ENCODE data around the gene PFKL.

PFKL gene

GRCh38 chr21:44364151-44365053, 64.5 kb downstream of the PFKL start:
- Histone ChIP-seq H3K36me3 (ENCODE audit: control insufficient read depth in 1 of 2, insufficient read depth in 2 of 2, low read depth in 1 of 2, low read length in 2 of 2) (no peaks in the 10 kb centered on the region), H3K27ac (ENCODE audit: low read length, poor library complexity, severe bottlenecking) (no peak overlapping the region), H3K9me3 (ENCODE audit: control insufficient read depth, low read length) (peaks cover 11% of the 10 kb centered on the region), H2BK15ac (ENCODE audit: low read depth, poor library complexity, severe bottlenecking) (no peak overlapping the region), H3K4me2 (ENCODE audit: low read length, poor library complexity, severe bottlenecking) (no peak overlapping the region), H3K4ac (ENCODE audit: low read depth in 1 of 2, low read length in 2 of 2) (no peak overlapping the region), H2BK120ac (ENCODE audit: low read depth, low read length) (no peak overlapping the region), H4K8ac (ENCODE audit: low read length) (no peak overlapping the region), H3K27me3 (ENCODE audit: control insufficient read depth in 1 of 2, insufficient read depth in 1 of 2, low read length in 2 of 2) (peaks cover 15 to 16% of the 10 kb centered on the region in 2 experiments), H3K23ac (ENCODE audit: low read length in 2 of 2) (no peak overlapping the region), H3K4me3 (ENCODE audit: insufficient read depth in 1 of 2, low read depth in 1 of 2, low read length in 2 of 2) (no peak overlapping the region), H3K79me1 (replicated peaks; ENCODE audit: low read length, poor library complexity, severe bottlenecking) (no peaks in the 10 kb centered on the region), H3K9ac (ENCODE audit: low read length) (no peak overlapping the region), H2BK12ac (ENCODE audit: low read length in 2 of 2) (no peak overlapping the region), H2AK5ac (ENCODE audit: low read length, severe bottlenecking) (no peak overlapping the region), H2AFZ (ENCODE audit: low read depth, low read length) (no peak overlapping the region), H2BK5ac (ENCODE audit: low read depth, low read length, poor library complexity, severe bottlenecking) (no peak overlapping the region), H4K91ac (ENCODE audit: low read length) (no peak overlapping the region), H3K4me1 (ENCODE audit: control insufficient read depth, insufficient read depth, low read depth, low read length) (peaks cover 6% of the 10 kb centered on the region), H3K18ac (ENCODE audit: low read depth in 1 of 2, low read length in 2 of 2) (no peak overlapping the region), H3K14ac (ENCODE audit: low read length in 2 of 2) (no peak overlapping the region)
- no peak for DNase-seq
- 81% methylated on average over 22 of the region's 22 CpGs for WGBS

GRCh38 chr21:44365251-44365966, 65.6 kb downstream of the PFKL start:
- H3K27ac ChIP-seq (ENCODE audit: low read length, poor library complexity, severe bottlenecking) = no peak overlapping the region
- H3K23ac ChIP-seq (ENCODE audit: low read length in 2 of 2) = no peak overlapping the region
- no peak overlapping the region for H2BK12ac ChIP-seq (ENCODE audit: low read length in 2 of 2)
- no peak overlapping the region for H2BK15ac ChIP-seq (ENCODE audit: low read depth, poor library complexity, severe bottlenecking)
- no peak overlapping the region for H2AK5ac ChIP-seq (ENCODE audit: low read length, severe bottlenecking)
- no peak overlapping the region for H3K4ac ChIP-seq (ENCODE audit: low read depth in 1 of 2, low read length in 2 of 2)
- H4K91ac ChIP-seq (ENCODE audit: low read length) = no peak overlapping the region
- no peak overlapping the region for H4K8ac ChIP-seq (ENCODE audit: low read length)
- H3K18ac ChIP-seq (ENCODE audit: low read depth in 1 of 2, low read length in 2 of 2) = no peak overlapping the region
- no peak overlapping the region for H2AFZ ChIP-seq (ENCODE audit: low read depth, low read length)
- H2BK5ac ChIP-seq (ENCODE audit: low read depth, low read length, poor library complexity, severe bottlenecking) = no peak overlapping the region
- peaks cover 11% of the 10 kb centered on the region for H3K9me3 ChIP-seq (ENCODE audit: control insufficient read depth, low read length)
- H3K36me3 ChIP-seq (ENCODE audit: control insufficient read depth in 1 of 2, insufficient read depth in 2 of 2, low read depth in 1 of 2, low read length in 2 of 2) = no peaks in the 10 kb centered on the region
- H2BK120ac ChIP-seq (ENCODE audit: low read depth, low read length) = no peak overlapping the region
- H3K9ac ChIP-seq (ENCODE audit: low read length) = no peak overlapping the region
- no peaks in the 10 kb centered on the region for H3K79me1 ChIP-seq (replicated peaks; ENCODE audit: low read length, poor library complexity, severe bottlenecking)
- H3K4me3 ChIP-seq (ENCODE audit: insufficient read depth in 1 of 2, low read depth in 1 of 2, low read length in 2 of 2) = no peak overlapping the region
- H3K4me2 ChIP-seq (ENCODE audit: low read length, poor library complexity, severe bottlenecking) = no peak overlapping the region
- peaks cover 16 to 22% of the 10 kb centered on the region in 2 experiments for H3K27me3 ChIP-seq (ENCODE audit: control insufficient read depth in 1 of 2, insufficient read depth in 1 of 2, low read length in 2 of 2)
- WGBS = 85% methylated on average over 13 of the region's 18 CpGs
- DNase-seq = no peak
- H3K4me1 ChIP-seq (ENCODE audit: control insufficient read depth, insufficient read depth, low read depth, low read length) = peaks cover 10% of the 10 kb centered on the region
- no peak overlapping the region for H3K14ac ChIP-seq (ENCODE audit: low read length in 2 of 2)

GRCh38 chr21:44365967-44366585, 66.2 kb downstream of the PFKL start:
- Histone ChIP-seq H4K91ac (ENCODE audit: low read length) (no peak overlapping the region), H3K27ac (ENCODE audit: low read length, poor library complexity, severe bottlenecking) (no peak overlapping the region), H4K8ac (ENCODE audit: low read length) (no peak overlapping the region), H3K9me3 (ENCODE audit: control insufficient read depth, low read length) (peaks cover 11% of the 10 kb centered on the region), H3K23ac (ENCODE audit: low read length in 2 of 2) (no peak overlapping the region), H3K36me3 (ENCODE audit: control insufficient read depth in 1 of 2, insufficient read depth in 2 of 2, low read depth in 1 of 2, low read length in 2 of 2) (no peaks in the 10 kb centered on the region), H3K4me3 (ENCODE audit: insufficient read depth in 1 of 2, low read depth in 1 of 2, low read length in 2 of 2) (no peak overlapping the region), H2BK12ac (ENCODE audit: low read length in 2 of 2) (no peak overlapping the region), H3K9ac (ENCODE audit: low read length) (no peak overlapping the region), H3K18ac (ENCODE audit: low read depth in 1 of 2, low read length in 2 of 2) (no peak overlapping the region), H2BK5ac (ENCODE audit: low read depth, low read length, poor library complexity, severe bottlenecking) (no peak overlapping the region), H3K4ac (ENCODE audit: low read depth in 1 of 2, low read length in 2 of 2) (no peak overlapping the region), H2BK120ac (ENCODE audit: low read depth, low read length) (no peak overlapping the region), H3K79me1 (replicated peaks; ENCODE audit: low read length, poor library complexity, severe bottlenecking) (no peaks in the 10 kb centered on the region), H3K4me1 (ENCODE audit: control insufficient read depth, insufficient read depth, low read depth, low read length) (peaks cover 12% of the 10 kb centered on the region), H2AFZ (ENCODE audit: low read depth, low read length) (no peak overlapping the region), H3K14ac (ENCODE audit: low read length in 2 of 2) (no peak overlapping the region), H3K4me2 (ENCODE audit: low read length, poor library complexity, severe bottlenecking) (no peak overlapping the region), H2AK5ac (ENCODE audit: low read length, severe bottlenecking) (no peak overlapping the region), H2BK15ac (ENCODE audit: low read depth, poor library complexity, severe bottlenecking) (no peak overlapping the region), H3K27me3 (ENCODE audit: control insufficient read depth in 1 of 2, insufficient read depth in 1 of 2, low read length in 2 of 2) (peaks cover 20 to 23% of the 10 kb centered on the region in 2 experiments)
- no peak for DNase-seq
- 89% methylated on average over 21 of the region's 22 CpGs for WGBS

All from mesenchymal stem cell (in vitro differentiated cells and primary cell).